ENCODE results near the gene UNCX.

- no peak for TF ChIP-seq POLR2A (IDR thresholded peaks at IDR 0.05)
- no peak for TF ChIP-seq CTCF (IDR thresholded peaks at IDR 0.05)
Observed at GRCh38 chr7:1197997-1198625, 34.6 kb upstream of the UNCX start.

All from heart left ventricle (tissue), 13 donors.